ENCODE measurements around the gene RP2.

GRCh38 chrX:46904626-46905025 lies 67.8 kb downstream of the RP2 start:
- TF ChIP-seq CTCF (IDR thresholded peaks at IDR 0.05; ENCODE audit: low read length) (no peak), EZH2 (IDR thresholded peaks at IDR 0.05; ENCODE audit: borderline replicate concordance, low read length) (no peak)

Measured in OCI-LY1 (cell line).